Fibroblast of upper back skin (primary cell): ENCODE measurements around the gene ABCA2.

Experiments
- DNase-seq: peaks from one replicate; pipeline ENCODE4 v3.0.0-alpha.2; 2013

The ABCA2 gene

GRCh38 chr9:136974817-136975535, 53.1 kb downstream of the ABCA2 start:
- no peak for DNase-seq

DNA sequence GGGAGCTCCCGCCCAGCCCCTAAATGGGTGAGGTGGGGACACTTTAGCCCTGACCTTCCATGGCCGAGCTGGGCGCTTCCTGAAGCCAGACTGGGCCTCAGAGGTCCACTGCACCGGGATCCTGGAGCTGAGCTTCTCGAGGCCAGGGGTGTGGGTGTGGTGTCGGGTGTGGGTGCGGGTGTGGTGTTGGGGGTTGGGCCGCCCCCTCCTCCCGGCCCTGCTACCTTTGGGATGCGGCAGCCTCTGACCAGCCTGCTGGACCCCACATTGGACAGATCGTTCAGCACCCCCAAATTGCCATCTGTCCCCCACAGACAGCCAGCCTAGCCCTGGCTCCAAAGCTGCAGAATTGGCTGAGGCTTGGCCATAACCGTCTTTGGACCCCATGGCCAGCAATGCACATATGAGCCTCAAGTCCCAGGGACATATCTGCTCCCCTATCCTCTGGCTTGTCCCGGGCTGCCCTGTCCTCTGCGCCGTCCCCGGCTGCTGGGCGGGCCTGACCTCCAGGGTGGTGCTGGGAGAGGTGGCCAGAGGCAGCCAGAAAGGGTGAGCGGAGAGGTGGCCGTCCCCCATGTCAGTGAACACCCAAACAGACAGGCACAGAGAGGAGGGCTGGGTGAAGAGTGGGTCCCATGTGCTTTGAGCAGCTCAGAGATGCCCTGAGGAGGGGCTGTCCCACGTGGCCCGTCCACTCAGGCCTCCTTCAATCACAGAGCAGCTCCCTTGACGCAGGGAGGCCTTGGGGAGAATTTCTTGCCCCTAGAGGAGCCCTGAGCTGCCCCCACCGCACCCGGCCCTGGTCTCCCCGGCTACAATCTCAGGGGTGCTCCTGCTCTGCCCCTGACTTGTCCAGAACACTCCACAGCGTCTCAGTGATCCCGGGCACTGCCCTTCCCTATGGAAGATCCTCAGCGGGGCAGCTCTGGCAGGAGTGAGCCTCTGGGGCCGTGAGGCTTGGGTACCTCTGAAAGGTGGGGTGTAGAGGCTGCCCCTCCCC, 54.1 kb downstream of the ABCA2 start:
- no peak for DNase-seq

- no peak for DNase-seq
Measured at GRCh38 chr9:136972743-136973142, 55.3 kb downstream of the ABCA2 start.

GRCh38 chr9:136972335-136972734, 55.7 kb downstream of the ABCA2 start:
- no peak for DNase-seq

DNA sequence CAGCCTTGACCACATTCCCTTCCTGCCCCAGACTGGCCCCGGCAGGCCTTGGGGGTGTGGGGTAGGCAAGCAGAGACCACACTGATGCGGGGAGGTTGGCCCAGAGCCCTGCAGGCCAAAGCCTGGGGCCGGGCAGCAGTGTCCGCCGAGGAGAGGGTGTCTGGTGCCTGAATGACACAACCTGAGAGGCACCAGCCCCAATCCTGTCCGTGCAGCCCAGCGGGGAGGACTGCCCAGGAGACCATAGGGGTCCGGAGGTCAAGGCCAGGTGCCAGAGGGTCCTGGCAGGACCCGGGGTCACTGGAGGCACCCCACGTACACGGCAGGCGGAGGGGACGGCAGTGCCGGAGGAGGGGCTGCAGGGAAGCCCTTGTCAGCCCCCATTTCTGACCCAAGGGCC, 56.3 kb downstream of the ABCA2 start:
- DNase-seq = no peak

GRCh38 chr9:136970361-136970760, 57.7 kb downstream of the ABCA2 start:
- DNase-seq = no peak

- DNase-seq = no peak
Measured at GRCh38 chr9:136969774-136970173, 58.3 kb downstream of the ABCA2 start.

DNA sequence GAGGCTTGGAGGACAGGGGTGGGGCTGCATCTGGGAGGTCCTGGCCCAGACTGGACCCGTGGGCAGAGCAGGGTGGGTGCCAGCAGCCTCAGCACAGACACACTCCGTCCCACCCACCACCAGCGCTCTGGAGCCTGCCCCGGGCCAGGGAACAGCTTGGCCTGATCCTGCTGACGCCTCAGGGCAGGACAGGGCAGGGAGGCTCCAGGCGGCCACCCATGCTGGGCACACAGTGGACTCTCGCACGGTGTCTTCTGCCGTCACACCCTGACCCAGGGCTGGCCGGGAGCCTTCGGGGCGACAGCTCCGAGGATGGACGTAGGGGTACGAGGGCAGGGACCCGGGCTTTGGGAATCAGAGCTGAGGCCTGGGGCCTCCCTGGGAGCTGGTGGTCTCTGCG, 58.9 kb downstream of the ABCA2 start:
- no peak for DNase-seq

- DNase-seq = no peak
Measured at GRCh38 chr9:136968333-136969127, 59.5 kb downstream of the ABCA2 start.

DNA sequence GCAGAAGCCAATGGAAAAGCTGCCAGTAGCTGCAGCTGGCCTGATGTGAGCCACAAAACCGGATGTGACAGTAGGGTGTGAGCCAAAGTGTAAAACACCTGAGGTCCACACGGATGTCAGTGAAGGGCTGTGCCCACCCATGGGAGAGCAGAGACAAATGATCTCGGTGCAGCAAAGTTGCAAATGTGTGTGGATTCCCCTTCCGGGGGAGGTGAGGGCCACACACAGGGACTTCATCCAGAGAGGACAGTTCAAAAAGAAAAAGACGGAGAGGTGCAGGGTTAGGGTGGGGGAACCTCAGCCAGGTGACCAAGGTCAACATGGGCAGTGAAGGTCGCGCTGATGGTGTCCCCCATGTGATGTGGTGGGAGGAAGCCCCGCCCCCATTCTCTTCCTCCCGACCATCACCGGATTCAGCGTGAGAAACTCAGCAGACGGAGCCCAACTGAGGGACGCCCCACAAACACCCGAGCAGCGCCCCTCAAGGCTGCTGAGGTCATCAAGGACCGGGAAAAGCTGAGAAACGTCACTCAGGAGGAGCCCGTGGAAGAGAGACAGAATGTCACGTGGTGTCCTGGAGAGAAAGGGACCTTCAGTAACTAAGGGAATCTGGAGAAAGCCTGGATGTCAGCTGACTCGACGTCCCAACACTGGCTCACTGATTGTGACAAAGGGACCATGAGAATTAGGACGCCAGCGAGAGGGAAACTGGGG, 62.1 kb downstream of the ABCA2 start:
- no peak for DNase-seq

- no peak for DNase-seq
Measured at GRCh38 chr9:136964833-136965422, 63.1 kb downstream of the ABCA2 start.

- DNase-seq = no peak
Measured at GRCh38 chr9:136964171-136964689, 63.8 kb downstream of the ABCA2 start.

- no peak for DNase-seq
Measured at GRCh38 chr9:136963751-136964150, 64.3 kb downstream of the ABCA2 start.

GRCh38 chr9:136963341-136963740, 64.7 kb downstream of the ABCA2 start:
- no peak for DNase-seq

DNA sequence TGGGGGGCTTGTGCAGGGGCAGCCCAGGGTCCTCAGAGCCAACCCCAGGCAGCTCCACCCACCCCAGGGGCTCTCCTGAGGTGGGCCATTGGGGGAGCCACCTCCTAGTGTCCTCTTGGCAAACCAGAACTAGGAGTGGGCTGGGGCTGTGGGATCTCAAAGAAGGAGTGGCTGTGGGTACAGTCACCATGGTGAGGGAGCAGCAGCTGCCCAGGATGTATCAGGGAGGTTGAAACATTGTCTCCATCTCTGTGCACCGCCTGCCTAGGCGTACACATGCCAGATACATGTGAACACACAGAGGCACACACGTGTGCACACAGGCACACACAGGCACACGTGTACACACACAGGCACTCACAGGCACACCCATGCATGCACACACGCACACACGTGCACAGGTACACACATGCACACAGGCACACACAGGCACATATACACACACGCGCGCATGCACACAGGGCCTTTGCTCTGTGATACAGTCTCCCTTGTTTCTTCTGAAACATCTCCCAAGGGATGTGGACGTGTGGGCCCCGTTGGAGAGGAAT, 65.3 kb downstream of the ABCA2 start:
- DNase-seq = no peak

- DNase-seq = no peak
Measured at GRCh38 chr9:136962163-136962562, 65.9 kb downstream of the ABCA2 start.

- no peak for DNase-seq
Measured at GRCh38 chr9:136961279-136962065, 66.6 kb downstream of the ABCA2 start.

DNA sequence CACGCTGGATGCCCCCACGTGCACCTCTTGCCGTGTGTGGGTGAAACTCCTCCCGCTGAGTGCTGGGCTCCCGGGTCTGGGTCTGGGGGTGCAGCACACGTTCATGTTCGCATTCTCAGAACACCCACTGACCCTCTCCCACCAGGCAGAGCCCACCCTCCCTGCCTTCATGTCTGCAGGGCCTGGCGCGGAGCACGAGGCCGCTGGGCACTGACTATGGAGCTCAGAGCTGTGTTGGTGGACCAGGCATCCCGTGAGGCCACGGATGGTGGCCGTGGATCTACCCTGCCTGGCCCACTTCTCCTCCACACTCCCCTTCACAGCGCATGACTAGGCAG, 67.1 kb downstream of the ABCA2 start:
- DNase-seq = no peak

GRCh38 chr9:136960212-136960937, 67.7 kb downstream of the ABCA2 start:
- DNase-seq = no peak
